ENCODE results near the gene VPS37B. TPM values are rescaled to one million over a fixed set of nuclear protein-coding genes. Genes with fewer than 3 reads are reported as not detected.

The VPS37B gene
- total RNA-seq, 1 experiment from 2014 or later, result 104 TPM

DNA sequence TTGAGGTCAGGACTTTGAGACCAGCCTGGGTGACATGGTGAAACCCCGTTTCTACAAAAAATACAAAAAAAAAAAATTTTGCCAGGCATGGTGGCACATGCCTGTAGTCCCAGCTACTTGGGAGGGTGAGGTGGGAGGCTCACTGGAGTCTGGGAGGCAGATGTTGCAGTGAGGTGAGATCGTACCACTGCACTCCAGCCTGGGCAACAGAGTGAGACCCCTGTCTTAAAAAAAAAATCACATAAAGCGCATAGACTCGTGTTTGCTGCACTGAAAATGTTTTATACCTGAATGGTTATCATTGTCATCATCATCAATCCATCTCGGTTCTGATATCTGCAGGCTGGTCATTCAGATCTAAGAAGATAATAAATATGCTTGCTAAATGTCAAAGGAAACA is 24.8 kb upstream of the VPS37B start:
- Mint-ChIP-seq H3K36me3 (ENCODE audit: insufficient read depth, unreplicated experiment) (peaks cover 13% of the 10 kb centered on the region), H3K27me3 (ENCODE audit: unreplicated experiment) (no peaks in the 10 kb centered on the region), H3K4me1 (ENCODE audit: low read depth, unreplicated experiment) (peaks cover 44% of the 10 kb centered on the region), H3K9me3 (ENCODE audit: low read depth, unreplicated experiment) (no peaks in the 10 kb centered on the region), H3K27ac (ENCODE audit: unreplicated experiment) (no peak overlapping the region), H3K4me3 (ENCODE audit: low read depth, unreplicated experiment) (no peak overlapping the region)
- TF ChIP-seq, protein P1, sequence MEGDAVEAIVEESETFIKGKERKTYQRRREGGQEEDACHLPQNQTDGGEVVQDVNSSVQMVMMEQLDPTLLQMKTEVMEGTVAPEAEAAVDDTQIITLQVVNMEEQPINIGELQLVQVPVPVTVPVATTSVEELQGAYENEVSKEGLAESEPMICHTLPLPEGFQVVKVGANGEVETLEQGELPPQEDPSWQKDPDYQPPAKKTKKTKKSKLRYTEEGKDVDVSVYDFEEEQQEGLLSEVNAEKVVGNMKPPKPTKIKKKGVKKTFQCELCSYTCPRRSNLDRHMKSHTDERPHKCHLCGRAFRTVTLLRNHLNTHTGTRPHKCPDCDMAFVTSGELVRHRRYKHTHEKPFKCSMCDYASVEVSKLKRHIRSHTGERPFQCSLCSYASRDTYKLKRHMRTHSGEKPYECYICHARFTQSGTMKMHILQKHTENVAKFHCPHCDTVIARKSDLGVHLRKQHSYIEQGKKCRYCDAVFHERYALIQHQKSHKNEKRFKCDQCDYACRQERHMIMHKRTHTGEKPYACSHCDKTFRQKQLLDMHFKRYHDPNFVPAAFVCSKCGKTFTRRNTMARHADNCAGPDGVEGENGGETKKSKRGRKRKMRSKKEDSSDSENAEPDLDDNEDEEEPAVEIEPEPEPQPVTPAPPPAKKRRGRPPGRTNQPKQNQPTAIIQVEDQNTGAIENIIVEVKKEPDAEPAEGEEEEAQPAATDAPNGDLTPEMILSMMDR (IDR thresholded peaks at IDR 0.05; ENCODE audit: unreplicated experiment), result no peak
- CTCF ChIA-PET, result interaction anchor here (1.8 kb wide), 1 partner anchor 26 kb away, joined by 5 read pairs; no protein-coding TSS in a partner anchor
- DNase-seq, result no peak
- BruUV-seq (replicated peaks), result no TSS peak
- intact Hi-C loops (cut with micrococcal nuclease; ENCODE audit: unreplicated experiment), result no loop called here

DNA sequence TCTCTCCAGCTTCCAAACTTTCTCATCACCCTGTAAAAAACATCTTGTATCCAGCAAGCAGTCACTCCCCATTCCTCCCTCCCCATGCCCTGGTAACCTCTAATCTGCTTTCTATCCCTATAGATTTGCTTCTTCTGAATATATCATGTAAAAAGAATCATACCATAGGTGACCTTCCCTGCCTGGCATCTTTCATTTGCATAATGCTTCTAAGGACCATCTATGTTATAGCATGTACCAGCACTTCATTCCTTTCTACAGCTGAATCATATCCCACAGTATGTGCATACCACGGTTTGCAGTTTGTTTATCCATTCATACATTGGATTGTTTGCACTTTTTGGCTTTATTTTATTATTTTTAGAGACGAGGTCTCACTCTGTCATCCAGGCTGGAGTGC is 22.9 kb upstream of the VPS37B start:
- H3K4me1 Mint-ChIP-seq (ENCODE audit: low read depth, unreplicated experiment), result peaks cover 45% of the 10 kb centered on the region
- H3K9me3 Mint-ChIP-seq (ENCODE audit: low read depth, unreplicated experiment), result no peaks in the 10 kb centered on the region
- H3K4me3 Mint-ChIP-seq (ENCODE audit: low read depth, unreplicated experiment), result no peak overlapping the region
- intact Hi-C loops (cut with micrococcal nuclease; ENCODE audit: unreplicated experiment), result no loop called here
- H3K27ac Mint-ChIP-seq (ENCODE audit: unreplicated experiment), result no peak overlapping the region
- CTCF ChIA-PET, result no interaction called here
- TF ChIP-seq, protein P1 (IDR thresholded peaks at IDR 0.05; ENCODE audit: unreplicated experiment), result no peak
- DNase-seq, result no peak
- no peaks in the 10 kb centered on the region for H3K27me3 Mint-ChIP-seq (ENCODE audit: unreplicated experiment)
- no TSS peak for BruUV-seq (replicated peaks)
- H3K36me3 Mint-ChIP-seq (ENCODE audit: insufficient read depth, unreplicated experiment), result peaks cover 16% of the 10 kb centered on the region

DNA sequence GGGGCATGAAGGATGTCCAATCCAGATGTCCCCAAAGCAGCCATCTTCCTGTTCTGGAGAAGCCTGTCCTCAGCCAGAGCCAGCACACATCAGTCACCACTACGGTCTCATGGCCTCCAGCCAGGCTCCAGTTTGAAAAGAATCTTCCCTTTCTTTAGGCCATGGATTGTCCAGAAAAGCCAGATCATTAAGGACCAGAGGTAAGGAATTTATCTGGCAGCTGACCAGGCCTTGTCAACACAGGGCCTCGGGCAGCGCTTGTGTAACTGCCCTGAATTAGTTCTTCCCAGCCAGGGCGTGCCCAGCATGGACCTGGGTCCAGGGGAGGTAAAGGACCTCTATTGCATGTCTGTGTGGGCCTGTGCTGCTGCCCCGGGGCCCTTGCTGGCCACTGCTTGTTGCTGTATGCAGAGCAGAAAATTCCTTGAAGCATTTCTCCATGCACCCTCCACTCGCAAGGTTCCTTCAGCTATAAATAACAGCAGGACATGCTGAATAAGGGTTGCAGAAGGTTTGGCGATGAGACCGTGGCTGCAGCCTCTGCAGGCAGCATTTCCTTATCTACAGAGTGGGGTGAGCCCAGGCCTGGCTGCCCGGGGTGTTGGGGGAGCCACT is 21.7 kb upstream of the VPS37B start:
- BruUV-seq (replicated peaks), result no TSS peak
- CTCF ChIA-PET, result no interaction called here

DNA sequence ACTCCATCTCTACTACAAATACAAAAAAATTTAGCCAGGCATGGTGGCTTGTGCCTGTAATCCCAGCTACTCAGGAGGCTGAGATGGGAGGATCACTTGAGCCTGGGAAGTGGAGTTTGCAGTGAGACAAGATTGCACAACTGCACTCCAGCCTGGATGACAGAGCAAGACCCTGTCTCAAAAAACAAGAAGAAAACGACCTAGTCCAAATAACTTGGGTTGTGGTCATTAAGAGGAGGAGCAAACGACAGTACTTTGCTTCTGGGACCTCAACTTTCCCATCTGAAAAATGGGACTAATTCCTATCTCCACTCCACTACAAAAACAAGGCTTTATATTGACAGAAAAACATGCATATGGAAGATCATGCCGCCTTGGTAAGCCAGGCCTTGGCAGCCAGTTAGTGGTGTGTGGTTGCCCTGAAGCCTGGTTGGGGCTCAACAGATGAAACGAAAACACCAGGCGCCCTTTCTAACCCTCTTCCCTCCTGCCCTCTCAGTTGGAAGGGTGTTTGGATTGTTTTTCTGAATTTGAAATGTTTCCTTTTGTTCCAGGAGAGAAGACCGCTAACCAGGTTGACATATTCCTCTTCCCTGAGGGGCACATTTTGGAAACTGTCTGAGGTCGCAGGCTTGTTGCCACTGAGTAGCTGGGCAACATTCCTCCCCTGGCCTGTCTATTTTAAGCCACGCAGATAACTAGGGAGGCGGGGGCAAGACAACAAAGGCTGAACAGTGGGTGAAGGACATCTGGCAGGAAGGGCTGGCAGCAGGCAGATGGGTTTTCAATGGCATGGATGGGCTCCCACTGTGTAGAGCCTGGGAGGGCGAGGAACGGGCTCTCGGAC is 13.7 kb upstream of the VPS37B start:
- Mint-ChIP-seq H3K9me3 (ENCODE audit: low read depth, unreplicated experiment) (no peaks in the 10 kb centered on the region), H3K36me3 (ENCODE audit: insufficient read depth, unreplicated experiment) (peaks cover 13% of the 10 kb centered on the region), H3K27me3 (ENCODE audit: unreplicated experiment) (no peaks in the 10 kb centered on the region), H3K27ac (ENCODE audit: unreplicated experiment) (no peak overlapping the region), H3K4me3 (ENCODE audit: low read depth, unreplicated experiment) (no peak overlapping the region), H3K4me1 (ENCODE audit: low read depth, unreplicated experiment) (peaks cover 20% of the 10 kb centered on the region)
- intact Hi-C loops (cut with micrococcal nuclease; ENCODE audit: unreplicated experiment), result no loop called here
- no TSS peak for BruUV-seq (replicated peaks)
- TF ChIP-seq, protein P1 (IDR thresholded peaks at IDR 0.05; ENCODE audit: unreplicated experiment), result no peak
- no peak for DNase-seq
- CTCF ChIA-PET, result interaction anchor here (0.6 kb wide), 1 partner anchor 84 kb away, joined by 5 read pairs; no protein-coding TSS in a partner anchor

More for the DNA sequence above, 21.7 kb upstream of the VPS37B start:
- TF ChIP-seq, protein P1 (IDR thresholded peaks at IDR 0.05; ENCODE audit: unreplicated experiment), result no peak
- intact Hi-C loops (cut with micrococcal nuclease; ENCODE audit: unreplicated experiment), result no loop called here
- H3K27ac Mint-ChIP-seq (ENCODE audit: unreplicated experiment), result no peak overlapping the region
- no peaks in the 10 kb centered on the region for H3K27me3 Mint-ChIP-seq (ENCODE audit: unreplicated experiment)
- H3K4me1 Mint-ChIP-seq (ENCODE audit: low read depth, unreplicated experiment), result peaks cover 50% of the 10 kb centered on the region
- H3K36me3 Mint-ChIP-seq (ENCODE audit: insufficient read depth, unreplicated experiment), result peaks cover 20% of the 10 kb centered on the region
- no peak overlapping the region for H3K4me3 Mint-ChIP-seq (ENCODE audit: low read depth, unreplicated experiment)
- H3K9me3 Mint-ChIP-seq (ENCODE audit: low read depth, unreplicated experiment), result no peaks in the 10 kb centered on the region
- peak; percentile 51 for DNase-seq
